ENCODE measurements around the gene VPS4A. TPM values are rescaled to one million over a fixed set of nuclear protein-coding genes. Genes with fewer than 3 reads are reported as not detected.

Gene VPS4A
- total and polyA plus RNA-seq, 12 donors = 24.2 to 44.6 (median 28.1) TPM

GRCh38 chr16:69367980-69368379 lies 56.8 kb downstream of the VPS4A start:
- Histone ChIP-seq H3K27ac (no peak overlapping the region), H3K4me1 (peaks cover 0 to 3% (median 0%) of the 10 kb centered on the region in 9 donors), H3K27me3 (no peaks in the 10 kb centered on the region), H3K4me3 (no peak overlapping the region), H3K36me3 (peaks cover 0 to 100% (median 73%) of the 10 kb centered on the region in 9 donors), H3K9me3 (no peaks in the 10 kb centered on the region)
- intact Hi-C loops (cut with DNase I) = no loop called here
- 67 to 68% methylated on average over 7 of the region's 7 CpGs for WGBS, 2 donors
- TF ChIP-seq CTCF (IDR thresholded peaks at IDR 0.05) = no peak
- no peak for DNase-seq
- no peak for ATAC-seq

- H3K9me3 ChIP-seq = no peaks in the 10 kb centered on the region
- no peak for TF ChIP-seq CTCF (IDR thresholded peaks at IDR 0.05)
- no peak overlapping the region for H3K27ac ChIP-seq
- intact Hi-C loops (cut with DNase I) = no loop called here
- no peaks in the 10 kb centered on the region for H3K27me3 ChIP-seq
- WGBS, 2 donors = 92 to 96% methylated on average over 4 of the region's 4 CpGs
- ATAC-seq (no peak), DNase-seq (no peak)
- peaks cover 0 to 100% (median 73%) of the 10 kb centered on the region in 9 donors for H3K36me3 ChIP-seq
- no peak overlapping the region for H3K4me3 ChIP-seq
- H3K4me1 ChIP-seq = peaks cover 0 to 5% (median 0%) of the 10 kb centered on the region in 9 donors
Observed at GRCh38 chr16:69368866-69369265, 57.7 kb downstream of the VPS4A start.

- no peak for TF ChIP-seq CTCF (IDR thresholded peaks at IDR 0.05)
- Histone ChIP-seq H3K27ac (no peak overlapping the region), H3K4me1 (peaks cover 0 to 5% (median 0%) of the 10 kb centered on the region in 9 donors), H3K4me3 (no peak overlapping the region), H3K9me3 (no peaks in the 10 kb centered on the region), H3K36me3 (peaks cover 0 to 91% (median 55%) of the 10 kb centered on the region in 9 donors), H3K27me3 (no peaks in the 10 kb centered on the region)
- WGBS, 2 donors = 92% methylated on average over 2 of the region's 2 CpGs
- ATAC-seq (no peak), DNase-seq (no peak)
- intact Hi-C loops (cut with DNase I) = no loop called here
Observed at GRCh38 chr16:69371564-69371963, 60.4 kb downstream of the VPS4A start.

GRCh38 chr16:69373019-69373418 lies 61.9 kb downstream of the VPS4A start:
- DNase-seq (no peak), ATAC-seq (no peak)
- 86 to 96% methylated on average over 1 of the region's 1 CpG for WGBS, 2 donors
- Histone ChIP-seq H3K4me1 (peaks cover 0 to 5% (median 0%) of the 10 kb centered on the region in 9 donors), H3K27me3 (no peaks in the 10 kb centered on the region), H3K27ac (no peak overlapping the region), H3K9me3 (no peaks in the 10 kb centered on the region), H3K4me3 (no peak overlapping the region), H3K36me3 (peaks cover 0 to 88% (median 45%) of the 10 kb centered on the region in 9 donors)
- intact Hi-C loops (cut with DNase I) = no loop called here
- TF ChIP-seq CTCF (IDR thresholded peaks at IDR 0.05) = no peak

Other genes starting within 250 kb of the VPS4A start
- gene HAS3, start 205.7 kb upstream of the VPS4A start, total RNA-seq = 1 to 10 TPM in 1 of 10 donors, under 1 TPM in 9; 0.15 to 1.8 (median 0.38) TPM
- under 1 TPM; 0.22 to 0.65 TPM for gene HAS3, start 205.7 kb upstream of the VPS4A start, polyA plus RNA-seq
- gene CHTF8, start 178.8 kb upstream of the VPS4A start, total RNA-seq = 10 to 100 TPM; 46.1 to 80.6 (median 55.6) TPM
- gene CHTF8, start 178.8 kb upstream of the VPS4A start, polyA plus RNA-seq = 10 to 100 TPM; 17.2 to 38.0 TPM
- 10 to 100 TPM; 19.1 to 32.8 (median 26.8) TPM for gene UTP4, start 178.7 kb upstream of the VPS4A start, total RNA-seq
- gene UTP4, start 178.7 kb upstream of the VPS4A start, polyA plus RNA-seq = 10 to 100 TPM; 13.0 to 22.8 TPM
- gene SNTB2, start 124.2 kb upstream of the VPS4A start, total RNA-seq = 10 to 100 TPM in 3 of 10 donors, 1 to 10 TPM in 7; 8.1 to 15.7 (median 9.5) TPM
- 1 to 10 TPM; 3.0 to 4.0 TPM for gene SNTB2, start 124.2 kb upstream of the VPS4A start, polyA plus RNA-seq
- 10 to 100 TPM in 1 of 10 donors, 1 to 10 TPM in 9; 3.9 to 10.7 (median 5.4) TPM for gene PDF, start 19.2 kb downstream of the VPS4A start, total RNA-seq
- 1 to 10 TPM; 2.0 to 9.9 TPM for gene PDF, start 19.2 kb downstream of the VPS4A start, polyA plus RNA-seq
- gene COG8, start 28.2 kb downstream of the VPS4A start, total RNA-seq = 10 to 100 TPM; 20.0 to 29.1 (median 23.7) TPM
- gene COG8, start 28.2 kb downstream of the VPS4A start, polyA plus RNA-seq = 10 to 100 TPM; 15.7 to 16.8 TPM
- 10 to 100 TPM in 1 of 10 donors, 1 to 10 TPM in 9; 6.1 to 15.8 (median 7.8) TPM for gene NIP7, start 28.4 kb downstream of the VPS4A start, total RNA-seq
- gene NIP7, start 28.4 kb downstream of the VPS4A start, polyA plus RNA-seq = 1 to 10 TPM; 8.0 to 8.2 TPM
- gene TMED6, start 40.4 kb downstream of the VPS4A start, total RNA-seq = under 1 TPM in 4 of 10 donors, not detected in 6; 0.32 to 0.41 (median 0.38) TPM
- under 1 TPM in 1 of 2 donors, not detected in 1; 0.37 TPM for gene TMED6, start 40.4 kb downstream of the VPS4A start, polyA plus RNA-seq
- 10 to 100 TPM; 19.9 to 31.9 (median 28.3) TPM for gene TERF2, start 74.7 kb downstream of the VPS4A start, total RNA-seq
- 10 to 100 TPM in 1 of 2 donors, 1 to 10 TPM in 1; 6.7 to 12.8 TPM for gene TERF2, start 74.7 kb downstream of the VPS4A start, polyA plus RNA-seq
- 10 to 100 TPM; 59.8 to 84.2 (median 72.5) TPM for gene CYB5B, start 113.3 kb downstream of the VPS4A start, total RNA-seq
- 10 to 100 TPM; 53.8 to 59.9 TPM for gene CYB5B, start 113.3 kb downstream of the VPS4A start, polyA plus RNA-seq